Measurements from ENCODE around the gene EEF1AKMT1.

DNA sequence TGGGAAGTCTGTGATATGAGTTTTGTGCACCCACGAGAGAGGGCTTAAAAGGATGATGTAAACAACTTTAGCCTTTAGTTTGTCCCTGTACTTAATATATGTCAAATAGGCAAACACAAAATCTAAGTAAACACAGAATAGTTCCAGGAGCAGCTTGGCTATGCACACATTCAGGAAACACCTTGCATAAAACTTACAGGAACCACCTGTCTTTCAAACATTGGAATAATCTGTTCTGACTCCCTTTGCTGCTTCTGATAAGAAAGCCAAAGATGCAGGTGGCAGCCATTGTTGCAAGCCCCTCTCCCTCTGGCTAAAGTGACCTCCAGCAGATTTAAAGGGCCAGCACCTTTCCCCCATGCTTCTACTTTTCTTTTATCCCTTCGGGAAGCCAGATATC, 4.7 kb downstream of the EEF1AKMT1 start:
- TF ChIP-seq, protein P1, sequence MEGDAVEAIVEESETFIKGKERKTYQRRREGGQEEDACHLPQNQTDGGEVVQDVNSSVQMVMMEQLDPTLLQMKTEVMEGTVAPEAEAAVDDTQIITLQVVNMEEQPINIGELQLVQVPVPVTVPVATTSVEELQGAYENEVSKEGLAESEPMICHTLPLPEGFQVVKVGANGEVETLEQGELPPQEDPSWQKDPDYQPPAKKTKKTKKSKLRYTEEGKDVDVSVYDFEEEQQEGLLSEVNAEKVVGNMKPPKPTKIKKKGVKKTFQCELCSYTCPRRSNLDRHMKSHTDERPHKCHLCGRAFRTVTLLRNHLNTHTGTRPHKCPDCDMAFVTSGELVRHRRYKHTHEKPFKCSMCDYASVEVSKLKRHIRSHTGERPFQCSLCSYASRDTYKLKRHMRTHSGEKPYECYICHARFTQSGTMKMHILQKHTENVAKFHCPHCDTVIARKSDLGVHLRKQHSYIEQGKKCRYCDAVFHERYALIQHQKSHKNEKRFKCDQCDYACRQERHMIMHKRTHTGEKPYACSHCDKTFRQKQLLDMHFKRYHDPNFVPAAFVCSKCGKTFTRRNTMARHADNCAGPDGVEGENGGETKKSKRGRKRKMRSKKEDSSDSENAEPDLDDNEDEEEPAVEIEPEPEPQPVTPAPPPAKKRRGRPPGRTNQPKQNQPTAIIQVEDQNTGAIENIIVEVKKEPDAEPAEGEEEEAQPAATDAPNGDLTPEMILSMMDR (IDR thresholded peaks at IDR 0.05; ENCODE audit: insufficient read depth, low read length, poor library complexity, severe bottlenecking) = no peak
- TF ChIP-seq EZH2phosphoT487 (conservative IDR thresholded peaks at IDR 0.05; ENCODE audit: low read length) = no peak

All from SU-DHL-6 (cell line).